Subcutaneous adipose tissue (tissue), 4 donors: ENCODE measurements around the gene PRDM16. TPM values are rescaled to one million over a fixed set of nuclear protein-coding genes. Genes with fewer than 3 reads are reported as not detected.

ENCODE experiments used
- total RNA-seq, 4 donors: library from RNA; depleted of rRNA; stranded (reverse); fragments of >200 nt; gene quantifications; one replicate each; pipeline ENCODE4 v1.1.0, GENCODE V29; 2016
- TF ChIP-seq, protein P1 (sequence below): fragments of 450-650 bp; IDR thresholded peaks from one replicate; pipeline ENCODE4 v1.5.1; 2016; ENCODE audit warnings: low read depth, mild to moderate bottlenecking, control low read depth, antibody characterized with exemption, moderate library complexity

The PRDM16 gene
- total RNA-seq, 4 donors from 2014 or later: 0.82 to 1.7 (median 1.1) TPM

DNA sequence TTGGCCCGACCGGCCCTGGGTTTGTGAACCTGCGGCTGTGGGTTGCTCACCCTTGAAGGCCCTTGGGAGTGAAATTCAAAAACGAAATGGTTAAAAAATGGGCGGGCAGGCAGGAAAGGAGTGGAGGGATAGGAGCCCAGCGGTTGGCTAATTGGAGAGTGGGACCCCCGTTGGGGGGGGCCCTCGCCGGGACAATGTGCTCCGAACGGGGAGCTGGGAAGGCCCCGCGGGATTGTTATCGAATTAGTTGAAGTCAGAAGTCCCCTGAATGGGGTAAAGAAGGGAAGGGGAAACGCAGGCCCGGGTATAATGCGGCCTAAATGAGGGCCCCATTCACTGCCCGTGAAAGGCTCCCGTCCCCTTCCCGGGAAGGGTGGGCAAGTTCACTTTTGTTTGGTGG lies 135.7 kb downstream of the PRDM16 start:
- TF ChIP-seq, protein P1, sequence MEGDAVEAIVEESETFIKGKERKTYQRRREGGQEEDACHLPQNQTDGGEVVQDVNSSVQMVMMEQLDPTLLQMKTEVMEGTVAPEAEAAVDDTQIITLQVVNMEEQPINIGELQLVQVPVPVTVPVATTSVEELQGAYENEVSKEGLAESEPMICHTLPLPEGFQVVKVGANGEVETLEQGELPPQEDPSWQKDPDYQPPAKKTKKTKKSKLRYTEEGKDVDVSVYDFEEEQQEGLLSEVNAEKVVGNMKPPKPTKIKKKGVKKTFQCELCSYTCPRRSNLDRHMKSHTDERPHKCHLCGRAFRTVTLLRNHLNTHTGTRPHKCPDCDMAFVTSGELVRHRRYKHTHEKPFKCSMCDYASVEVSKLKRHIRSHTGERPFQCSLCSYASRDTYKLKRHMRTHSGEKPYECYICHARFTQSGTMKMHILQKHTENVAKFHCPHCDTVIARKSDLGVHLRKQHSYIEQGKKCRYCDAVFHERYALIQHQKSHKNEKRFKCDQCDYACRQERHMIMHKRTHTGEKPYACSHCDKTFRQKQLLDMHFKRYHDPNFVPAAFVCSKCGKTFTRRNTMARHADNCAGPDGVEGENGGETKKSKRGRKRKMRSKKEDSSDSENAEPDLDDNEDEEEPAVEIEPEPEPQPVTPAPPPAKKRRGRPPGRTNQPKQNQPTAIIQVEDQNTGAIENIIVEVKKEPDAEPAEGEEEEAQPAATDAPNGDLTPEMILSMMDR: no peak

DNA sequence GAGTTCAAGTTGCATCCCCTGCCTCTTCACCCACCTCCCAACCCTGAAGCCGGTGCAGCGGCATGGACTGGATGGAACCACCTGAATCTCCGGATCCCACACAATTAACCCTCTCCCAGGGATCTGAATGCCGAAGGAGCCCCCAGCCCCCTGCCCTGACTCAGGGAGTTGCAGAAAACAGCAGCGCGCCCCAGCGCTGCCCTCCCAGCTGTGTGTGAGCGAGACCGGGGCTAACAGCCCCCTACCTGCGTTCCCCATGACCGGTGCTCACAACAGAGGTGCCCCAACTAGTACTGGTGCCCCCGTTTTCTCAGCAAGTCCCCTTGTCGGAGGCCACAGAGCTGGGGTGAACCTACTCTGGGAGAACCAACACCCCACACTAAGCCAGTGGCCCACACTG lies 136.8 kb downstream of the PRDM16 start:
- TF ChIP-seq, protein P1: no peak

DNA sequence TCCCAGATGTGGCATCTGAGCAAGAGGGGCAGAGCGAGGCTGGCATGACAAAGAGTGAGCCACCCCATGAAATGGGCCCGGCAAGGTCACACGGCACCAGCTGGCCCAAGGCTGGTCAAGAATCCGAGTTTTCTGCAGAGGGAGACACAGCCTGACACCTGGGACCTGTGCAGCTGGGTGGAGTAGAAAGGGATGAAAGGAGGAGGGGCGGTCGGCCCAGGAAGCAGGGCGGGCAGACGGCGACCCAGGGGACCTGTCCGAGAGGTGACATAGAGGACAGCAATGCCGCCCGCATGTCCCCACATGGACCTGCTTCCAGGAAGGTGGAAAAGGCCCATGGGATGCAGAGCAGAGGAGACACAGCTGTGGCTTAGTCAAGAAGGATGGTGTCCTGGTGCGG lies 137.7 kb downstream of the PRDM16 start:
- TF ChIP-seq, protein P1: no peak

DNA sequence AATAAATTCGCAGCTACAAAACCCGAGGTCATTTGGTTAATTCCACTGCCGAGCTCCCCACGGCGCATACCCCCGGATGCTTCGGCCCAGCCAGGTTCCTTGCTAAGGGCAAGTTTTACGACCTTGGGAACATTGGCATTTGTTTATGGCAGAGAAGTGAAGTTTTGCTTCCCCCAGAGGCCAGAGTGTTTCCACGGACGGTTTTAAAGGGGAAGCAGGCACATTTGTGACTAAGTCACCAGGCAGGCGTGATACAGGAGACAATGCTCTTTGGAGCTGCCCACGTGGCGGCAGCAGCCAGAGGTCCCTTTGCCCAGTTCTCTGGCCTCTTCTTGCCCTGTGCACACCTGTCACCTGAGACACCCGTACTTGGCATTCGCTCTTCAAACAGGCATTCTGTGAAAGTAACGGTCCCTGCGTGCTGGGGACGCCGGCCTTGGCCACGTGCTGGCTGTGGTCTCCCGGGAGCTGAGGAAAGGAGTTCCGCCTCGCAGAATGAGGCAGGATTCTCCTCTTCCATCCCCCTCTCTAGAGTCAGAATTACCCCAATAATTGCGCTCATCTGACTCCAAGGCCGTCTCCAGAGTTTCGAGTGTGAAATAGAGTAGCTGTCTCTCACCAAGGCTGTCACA lies 138.3 kb downstream of the PRDM16 start:
- TF ChIP-seq, protein P1: no peak

DNA sequence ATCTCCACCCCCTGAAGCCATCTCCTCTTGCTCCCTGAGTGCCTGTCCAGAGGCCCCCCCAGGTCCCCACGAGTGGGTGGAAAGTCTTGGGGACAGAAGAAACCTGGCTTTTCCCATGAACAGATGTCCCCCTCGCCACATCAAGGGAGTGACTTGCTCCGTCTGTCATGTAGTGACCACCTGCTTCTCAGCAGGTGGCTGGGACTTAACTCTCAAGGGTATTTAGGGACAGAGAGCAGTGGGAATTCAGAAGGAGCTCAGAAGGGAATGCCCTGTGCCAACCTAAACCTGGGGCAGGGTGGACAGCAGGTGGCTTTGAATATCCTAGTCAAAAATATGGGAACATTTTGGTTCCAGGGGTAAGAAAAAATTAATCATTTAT lies 139.8 kb downstream of the PRDM16 start:
- TF ChIP-seq, protein P1: no peak

DNA sequence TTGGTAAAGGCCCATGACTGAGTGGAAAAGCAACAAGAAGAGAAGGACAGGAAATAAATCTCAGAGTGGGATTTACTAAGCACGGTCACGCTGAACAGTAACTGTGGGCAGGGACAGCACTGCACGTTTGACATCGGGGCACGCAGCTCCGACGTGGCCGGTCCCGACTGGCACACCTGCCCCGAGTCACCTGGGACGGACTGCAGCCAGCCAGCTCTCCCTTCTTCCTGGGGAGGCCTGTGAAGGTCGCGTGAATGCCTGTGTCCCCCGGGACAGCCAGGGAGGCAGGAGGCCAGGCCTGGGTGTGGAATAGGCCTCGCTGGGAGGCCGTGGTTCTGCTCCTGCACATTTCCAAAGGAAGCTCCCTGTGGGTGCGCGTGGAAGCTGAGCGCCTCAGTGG lies 140.2 kb downstream of the PRDM16 start:
- TF ChIP-seq, protein P1: no peak

DNA sequence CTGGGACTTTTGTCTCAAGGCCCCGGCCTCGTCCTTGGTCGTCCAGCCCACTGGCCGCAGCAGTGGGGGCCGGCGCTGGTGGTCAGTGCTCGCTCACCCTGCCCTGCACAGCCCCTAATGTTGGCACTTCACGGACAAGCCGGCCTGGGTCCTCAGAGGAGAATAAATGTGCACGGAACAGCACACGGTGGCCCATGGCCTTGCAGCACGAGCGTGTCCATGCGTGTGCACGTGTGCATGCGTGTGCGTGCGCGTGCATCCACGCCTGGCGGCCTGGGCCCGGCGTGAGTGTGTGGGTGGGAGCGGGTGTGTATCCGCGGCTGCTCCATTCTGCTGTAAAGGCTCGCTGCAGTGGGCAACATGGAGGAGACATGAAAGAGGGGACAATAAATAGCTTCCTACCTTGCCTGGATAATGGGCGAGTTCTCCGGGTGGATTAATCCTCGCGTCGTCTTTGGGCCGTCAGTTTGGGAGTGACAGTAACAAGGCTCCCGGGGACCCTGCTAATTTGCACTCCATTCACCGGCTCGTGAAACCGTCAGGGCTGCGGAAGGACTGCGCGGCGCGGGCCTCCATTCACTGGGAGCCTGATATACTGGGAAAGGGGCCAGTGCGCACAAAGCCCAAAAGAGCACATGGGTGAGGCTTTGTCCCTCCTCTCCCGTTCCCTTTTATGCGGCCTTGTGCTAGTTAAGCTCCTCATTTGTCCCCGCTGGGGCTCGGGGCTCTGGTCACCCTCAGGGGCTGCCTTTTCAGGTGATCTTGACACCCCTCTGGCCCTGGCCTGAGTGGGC lies 142.8 kb downstream of the PRDM16 start:
- TF ChIP-seq, protein P1: no peak
